SH-SY5Y (cell line): Measurements from ENCODE around the gene ARHGAP26.

Source experiments
- GATA2 ChIP-seq: IDR thresholded peaks from 2 replicates; pipeline ENCODE4 v1.6.1; 2011; ENCODE audit warnings: mild to moderate bottlenecking, low read depth, low read length
- GATA3 ChIP-seq: IDR thresholded peaks from 2 replicates; pipeline ENCODE4 v1.6.1; 2011; ENCODE audit warnings: low read depth, mild to moderate bottlenecking, low read length, moderate library complexity

DNA sequence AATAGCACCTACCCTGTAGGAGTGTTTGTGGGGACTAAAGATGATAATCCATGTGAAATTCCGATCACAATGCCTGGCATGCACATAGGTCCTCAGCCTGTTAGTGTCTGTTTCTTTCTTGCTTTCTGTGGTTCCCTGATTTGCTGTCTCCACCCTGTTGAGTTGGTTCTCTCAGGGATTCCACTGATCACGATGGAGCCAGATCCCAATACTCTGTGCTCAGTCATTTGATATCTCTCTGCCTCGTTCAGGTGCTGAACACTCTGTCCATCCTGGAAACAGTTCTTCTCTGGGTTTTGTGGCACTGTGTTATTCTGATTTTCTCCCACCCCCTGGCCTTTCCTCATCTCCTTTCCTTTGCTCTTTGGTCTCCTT is 60.8 kb downstream of the ARHGAP26 start:
- TF ChIP-seq GATA2, result no peak
- no peak for TF ChIP-seq GATA3
